ENCODE measurements around the gene GON4L. TPM values are rescaled to one million over a fixed set of nuclear protein-coding genes. Genes with fewer than 3 reads are reported as not detected.
A peak's percentile ranks its signal among the peaks of the same experiment; 100 is the strongest.
"Not testable (repeated sequence)": the region's sequence is repeated elsewhere in the genome, so short reads cannot be mapped to it uniquely, and the experiment has no call there.

Gene GON4L, protein sequence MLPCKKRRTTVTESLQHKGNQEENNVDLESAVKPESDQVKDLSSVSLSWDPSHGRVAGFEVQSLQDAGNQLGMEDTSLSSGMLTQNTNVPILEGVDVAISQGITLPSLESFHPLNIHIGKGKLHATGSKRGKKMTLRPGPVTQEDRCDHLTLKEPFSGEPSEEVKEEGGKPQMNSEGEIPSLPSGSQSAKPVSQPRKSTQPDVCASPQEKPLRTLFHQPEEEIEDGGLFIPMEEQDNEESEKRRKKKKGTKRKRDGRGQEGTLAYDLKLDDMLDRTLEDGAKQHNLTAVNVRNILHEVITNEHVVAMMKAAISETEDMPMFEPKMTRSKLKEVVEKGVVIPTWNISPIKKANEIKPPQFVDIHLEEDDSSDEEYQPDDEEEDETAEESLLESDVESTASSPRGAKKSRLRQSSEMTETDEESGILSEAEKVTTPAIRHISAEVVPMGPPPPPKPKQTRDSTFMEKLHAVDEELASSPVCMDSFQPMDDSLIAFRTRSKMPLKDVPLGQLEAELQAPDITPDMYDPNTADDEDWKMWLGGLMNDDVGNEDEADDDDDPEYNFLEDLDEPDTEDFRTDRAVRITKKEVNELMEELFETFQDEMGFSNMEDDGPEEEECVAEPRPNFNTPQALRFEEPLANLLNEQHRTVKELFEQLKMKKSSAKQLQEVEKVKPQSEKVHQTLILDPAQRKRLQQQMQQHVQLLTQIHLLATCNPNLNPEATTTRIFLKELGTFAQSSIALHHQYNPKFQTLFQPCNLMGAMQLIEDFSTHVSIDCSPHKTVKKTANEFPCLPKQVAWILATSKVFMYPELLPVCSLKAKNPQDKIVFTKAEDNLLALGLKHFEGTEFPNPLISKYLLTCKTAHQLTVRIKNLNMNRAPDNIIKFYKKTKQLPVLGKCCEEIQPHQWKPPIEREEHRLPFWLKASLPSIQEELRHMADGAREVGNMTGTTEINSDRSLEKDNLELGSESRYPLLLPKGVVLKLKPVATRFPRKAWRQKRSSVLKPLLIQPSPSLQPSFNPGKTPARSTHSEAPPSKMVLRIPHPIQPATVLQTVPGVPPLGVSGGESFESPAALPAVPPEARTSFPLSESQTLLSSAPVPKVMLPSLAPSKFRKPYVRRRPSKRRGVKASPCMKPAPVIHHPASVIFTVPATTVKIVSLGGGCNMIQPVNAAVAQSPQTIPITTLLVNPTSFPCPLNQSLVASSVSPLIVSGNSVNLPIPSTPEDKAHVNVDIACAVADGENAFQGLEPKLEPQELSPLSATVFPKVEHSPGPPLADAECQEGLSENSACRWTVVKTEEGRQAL (N-terminal part only)
- 44.5 TPM for total RNA-seq

DNA sequence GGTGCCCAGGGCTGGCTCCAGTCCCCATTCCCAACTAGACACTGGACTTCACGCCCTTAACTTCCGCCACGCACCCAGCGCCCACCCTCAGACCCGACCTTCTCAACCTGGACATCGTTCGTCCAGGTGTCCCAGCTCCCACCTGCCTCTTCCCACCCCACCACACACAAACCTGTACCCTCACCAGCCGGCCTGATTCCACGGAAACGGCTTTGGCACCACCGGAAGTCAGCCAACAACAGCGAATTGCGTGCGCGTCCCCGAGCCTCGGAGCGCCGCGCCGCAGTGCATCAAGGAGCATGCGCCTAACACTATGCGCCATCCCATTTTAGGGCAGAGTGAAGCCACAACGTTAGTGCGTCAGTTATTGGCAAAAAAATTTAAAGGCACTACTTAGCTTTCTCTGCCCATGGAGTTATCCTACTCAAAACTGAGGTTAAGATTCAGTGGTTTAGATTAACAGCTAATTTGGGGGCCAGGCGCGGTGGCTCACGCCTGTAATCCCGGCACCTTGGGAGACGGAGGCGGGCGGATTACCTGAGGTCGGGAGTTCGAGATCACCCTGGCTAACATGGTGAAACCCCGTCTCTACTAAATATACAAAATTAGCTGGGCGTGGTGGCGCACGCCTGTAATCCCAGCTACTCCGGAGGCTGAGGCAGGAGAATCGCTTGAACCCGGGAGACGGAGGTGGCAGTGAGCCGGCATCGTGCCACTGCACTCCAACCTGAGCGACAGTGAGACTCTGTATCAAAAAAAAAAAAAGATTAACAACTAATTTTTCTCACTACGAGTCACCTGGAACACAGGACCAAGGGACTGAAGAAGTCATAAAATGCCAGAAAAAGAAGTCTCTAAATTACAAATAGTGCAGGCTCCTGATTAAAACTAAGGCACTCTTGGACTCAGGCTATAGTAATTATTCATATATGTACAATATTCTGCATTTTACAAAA, at the start of gene GON4L:
Gene GON4L, minus strand, starts transcription at position 240 of the 956 bp plus-strand sequence. CDS start 3,434 bp downstream, outside the sequence.
- peak; percentile 92 for DNase-seq (ENCODE audit: low spot score)

DNA sequence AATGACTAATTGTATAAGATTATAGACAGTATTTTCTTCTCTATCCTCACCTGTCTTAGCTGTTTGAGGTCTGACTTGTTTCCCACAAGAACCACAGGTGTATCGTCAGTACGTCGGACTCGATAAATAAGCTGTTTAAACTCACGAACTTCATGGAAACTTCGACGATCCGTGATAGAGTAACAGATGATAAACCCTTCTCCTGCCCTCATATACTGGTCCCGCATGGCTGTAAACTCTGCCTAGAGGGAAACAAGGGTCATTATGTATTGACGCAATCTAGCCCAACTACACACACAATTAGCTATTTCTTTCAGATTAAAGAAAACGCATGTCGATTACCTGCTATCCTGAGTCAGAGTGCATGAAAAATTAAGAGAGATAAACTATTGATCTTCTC, 47.2 kb upstream of the GON4L start:
- DNase-seq (ENCODE audit: low spot score), result no peak

DNA sequence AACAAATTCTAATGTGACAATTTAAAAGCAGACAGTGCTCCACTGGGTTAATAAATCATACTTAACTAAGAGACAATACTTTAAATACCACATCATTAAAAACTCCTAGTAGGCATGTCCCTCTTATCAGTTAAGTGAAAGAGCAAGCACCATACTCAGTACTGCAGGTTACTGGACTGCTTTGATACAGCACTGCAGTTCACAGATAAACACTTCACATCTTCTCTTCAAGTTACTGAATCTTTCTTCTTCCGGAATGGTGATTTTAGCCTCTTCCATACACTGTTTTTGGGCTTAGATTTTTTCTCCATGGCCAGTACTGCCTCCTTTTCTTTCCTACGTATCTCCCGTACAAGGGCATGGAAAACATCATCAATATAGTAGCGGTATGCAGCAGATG, 43.1 kb upstream of the GON4L start:
- no peak for DNase-seq (ENCODE audit: low spot score)

DNA sequence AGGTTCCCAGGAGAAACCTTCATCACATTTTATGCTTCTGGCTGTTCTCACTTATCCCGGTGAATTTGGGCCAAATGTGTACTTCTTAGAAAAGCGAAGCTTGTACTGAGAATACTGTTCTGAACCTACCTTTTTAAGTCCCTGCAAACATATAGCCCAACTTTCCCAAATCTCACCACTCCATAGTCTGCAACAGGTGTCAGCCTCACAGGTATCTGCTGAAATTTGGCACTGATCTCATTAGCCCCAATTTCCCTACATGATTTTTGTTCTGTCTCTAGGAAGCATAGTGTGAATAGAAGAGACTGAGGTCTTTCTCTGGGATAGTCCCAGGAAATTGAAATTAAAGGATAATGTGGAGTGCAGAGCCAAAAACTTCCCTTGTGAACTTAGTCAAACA, 42.7 kb upstream of the GON4L start:
- DNase-seq (ENCODE audit: low spot score), result no peak

DNA sequence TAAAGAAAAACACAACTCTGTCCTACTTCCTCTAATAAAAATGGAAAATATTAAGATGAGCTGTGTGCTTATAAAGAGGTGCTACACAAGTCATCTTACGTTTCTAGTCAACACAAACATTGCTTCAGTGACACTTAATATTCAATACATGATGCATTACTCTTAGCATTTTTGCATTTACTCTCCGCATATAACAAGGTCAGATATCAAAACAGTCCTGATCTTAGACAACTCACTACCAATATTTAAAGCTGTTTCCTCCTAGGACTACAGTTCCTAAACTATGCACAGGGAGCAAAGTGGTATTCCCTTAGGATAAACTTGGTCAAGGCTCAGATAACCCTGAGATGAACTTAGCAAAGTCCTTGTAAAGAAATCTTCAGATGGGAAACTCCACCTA, 41.9 kb upstream of the GON4L start:
- DNase-seq (ENCODE audit: low spot score), result no peak

DNA sequence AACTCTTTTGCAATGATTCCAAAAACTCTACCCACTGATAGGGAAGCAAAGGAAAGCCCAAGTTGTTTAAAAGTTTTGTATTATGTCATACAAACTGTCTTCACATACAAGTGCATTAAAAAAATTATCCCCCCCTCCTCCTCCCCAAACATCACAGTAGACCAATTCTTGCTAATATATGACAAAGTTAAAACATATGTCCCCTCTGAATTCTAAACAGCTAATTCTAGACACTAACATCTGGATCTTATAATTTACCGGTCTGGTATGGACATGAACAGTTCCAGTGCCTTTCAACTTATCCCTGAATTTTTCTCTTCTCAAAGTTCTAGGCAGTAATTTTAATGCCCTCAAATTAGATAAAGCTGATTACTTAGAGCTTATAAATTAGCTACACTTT, 40.7 kb upstream of the GON4L start:
- DNase-seq (ENCODE audit: low spot score), result no peak

DNA sequence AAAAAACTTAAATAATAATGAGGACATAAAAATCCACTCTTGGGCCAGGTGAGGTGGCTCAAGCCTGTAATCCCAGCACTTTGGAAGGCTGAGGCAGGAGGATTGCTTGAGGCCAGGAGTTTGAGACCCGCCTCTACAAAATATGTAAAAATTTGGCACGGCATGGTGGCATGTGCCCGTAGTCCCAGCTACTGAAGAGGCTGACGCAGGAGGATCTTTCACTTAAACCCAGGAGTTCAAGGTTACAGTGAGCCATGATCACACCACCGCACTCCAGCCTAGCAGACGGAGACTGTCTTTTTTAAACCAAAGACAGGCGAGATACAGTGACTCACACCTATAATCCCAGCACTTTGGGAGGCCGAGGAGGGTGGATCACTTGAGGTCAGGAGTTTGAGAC, 39.5 kb upstream of the GON4L start:
- not testable (repeated sequence) for DNase-seq (ENCODE audit: low spot score)

DNA sequence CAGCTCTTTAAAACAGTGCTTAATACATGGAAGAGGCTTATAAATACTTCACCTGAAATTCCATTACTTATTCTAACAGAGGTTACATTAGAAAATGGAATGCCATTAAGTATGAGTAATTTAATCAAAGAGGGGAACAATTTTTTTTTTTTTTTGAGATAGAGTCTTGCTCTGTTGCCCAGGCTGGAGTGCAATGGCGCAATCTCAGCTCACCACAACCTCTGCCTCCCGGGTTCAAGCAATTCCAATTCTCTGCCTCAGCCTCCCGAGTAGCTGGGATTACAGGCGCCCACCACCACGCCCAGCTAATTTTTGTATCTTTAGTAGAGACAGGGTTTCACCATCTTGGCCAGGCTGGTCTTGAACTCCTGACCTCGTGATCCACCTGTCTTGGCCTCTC, 38.6 kb upstream of the GON4L start:
- DNase-seq (ENCODE audit: low spot score), result not testable (repeated sequence)

DNA sequence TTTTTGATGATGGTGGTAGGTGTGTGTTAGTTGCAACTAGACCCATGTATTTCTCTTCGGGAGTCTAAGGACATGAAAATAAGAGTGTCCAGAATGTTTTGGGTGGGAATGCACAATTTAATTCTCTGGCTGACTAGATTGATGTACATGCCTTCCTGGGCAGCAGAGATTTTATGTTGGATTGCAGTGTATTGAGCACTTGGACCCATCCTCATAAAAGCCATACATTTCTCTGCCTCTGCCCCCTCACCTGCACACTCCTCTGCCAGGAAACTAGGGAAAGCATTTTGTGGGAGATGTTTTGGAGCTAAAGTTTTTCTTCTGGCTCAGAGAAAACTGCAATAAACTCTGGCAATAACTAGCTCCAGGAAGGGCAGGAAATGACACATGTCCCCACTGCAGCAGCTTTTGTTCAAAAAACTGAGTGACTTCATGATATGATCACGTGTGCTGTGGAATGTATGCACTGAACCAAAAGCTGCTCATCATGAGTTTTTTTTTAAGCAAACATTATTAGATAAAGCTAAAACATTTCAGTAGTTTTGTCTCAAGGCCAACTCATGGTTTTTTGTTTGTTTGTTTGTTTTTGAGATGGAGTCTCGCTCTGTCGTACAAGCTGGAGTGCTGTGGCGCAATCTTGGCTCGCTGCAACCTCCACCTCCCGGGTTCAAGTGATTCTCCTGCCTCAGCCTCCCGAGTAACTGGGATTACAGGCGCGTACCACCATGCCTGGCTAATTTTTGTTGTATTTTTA, 36.6 kb upstream of the GON4L start:
- no peak for DNase-seq (ENCODE audit: low spot score)

DNA sequence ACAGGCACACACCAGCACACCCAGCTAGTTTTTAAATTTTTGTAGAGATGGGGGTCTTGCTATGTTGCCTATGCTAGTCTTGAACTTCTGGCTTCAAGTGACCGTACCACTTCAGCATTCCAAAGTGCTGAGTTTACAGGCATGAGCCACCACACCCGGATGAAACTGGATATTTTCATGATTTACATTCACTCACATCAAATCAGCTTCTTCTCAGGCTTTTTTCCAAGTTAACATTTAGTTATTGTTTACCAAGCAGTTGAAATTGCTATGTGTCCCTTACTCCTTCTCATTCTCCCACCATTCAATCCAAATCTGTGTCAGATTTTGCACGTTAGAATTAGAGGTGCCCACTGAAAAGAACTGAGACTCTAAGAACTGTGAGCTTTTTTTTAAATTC, 35.8 kb upstream of the GON4L start:
- DNase-seq (ENCODE audit: low spot score), result no peak

DNA sequence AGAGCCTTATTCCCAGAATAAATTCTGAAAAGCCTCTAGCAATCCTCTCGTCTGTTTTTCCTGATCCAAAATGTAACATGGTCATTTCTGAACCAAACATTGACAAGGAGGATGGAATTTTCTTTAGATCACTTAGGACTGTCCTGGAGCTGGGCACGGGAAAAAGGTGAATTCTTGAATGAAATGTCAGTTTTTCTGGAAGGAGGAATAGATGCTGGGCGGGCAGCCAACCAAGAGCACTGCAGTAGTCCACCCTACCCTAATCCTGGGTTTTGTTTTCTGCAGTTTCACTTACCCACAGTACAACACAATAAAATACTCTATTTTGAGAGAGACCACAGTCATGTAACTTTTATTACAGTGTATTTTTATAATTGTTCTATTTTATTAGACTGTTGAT, 33.2 kb upstream of the GON4L start:
- no peak for DNase-seq (ENCODE audit: low spot score)

DNA sequence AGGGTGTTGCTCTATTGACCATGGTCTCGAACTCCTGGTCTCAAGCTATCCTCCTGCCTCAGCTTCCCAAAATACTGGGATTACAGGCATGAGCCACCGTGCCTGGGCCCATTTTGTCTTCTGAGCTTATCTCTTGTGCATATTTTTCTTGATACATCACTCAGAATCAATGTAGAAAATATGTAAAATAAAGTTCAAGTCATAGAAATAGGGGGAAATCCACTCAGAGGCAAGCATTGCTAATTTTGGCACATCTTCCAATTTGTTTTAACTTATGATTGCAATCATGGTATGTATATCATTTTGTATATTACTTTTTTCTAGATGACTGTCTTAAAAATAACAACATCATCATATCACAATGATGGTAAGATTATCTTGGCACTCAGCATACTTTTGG, 32.6 kb upstream of the GON4L start:
- no peak for DNase-seq (ENCODE audit: low spot score)

DNA sequence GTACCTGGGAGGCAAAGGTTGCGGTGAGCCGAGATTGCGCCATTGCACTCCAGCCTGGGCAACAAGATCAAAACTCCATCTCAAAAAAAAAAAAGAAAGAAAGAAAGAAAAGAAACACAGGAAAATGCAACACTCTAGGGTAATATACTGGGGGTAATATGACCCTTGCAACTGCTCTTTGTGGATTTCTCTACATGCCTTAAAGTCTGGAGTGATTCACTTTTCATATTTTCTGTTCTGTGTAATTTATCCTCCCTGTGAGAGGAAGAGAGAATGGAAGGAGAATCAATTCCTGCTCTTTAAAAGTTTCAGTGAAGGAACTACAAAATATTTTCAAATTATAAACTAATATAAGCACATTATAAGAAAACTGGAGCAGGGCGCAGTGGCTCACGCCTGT, 31.5 kb upstream of the GON4L start:
- DNase-seq (ENCODE audit: low spot score), result no peak

DNA sequence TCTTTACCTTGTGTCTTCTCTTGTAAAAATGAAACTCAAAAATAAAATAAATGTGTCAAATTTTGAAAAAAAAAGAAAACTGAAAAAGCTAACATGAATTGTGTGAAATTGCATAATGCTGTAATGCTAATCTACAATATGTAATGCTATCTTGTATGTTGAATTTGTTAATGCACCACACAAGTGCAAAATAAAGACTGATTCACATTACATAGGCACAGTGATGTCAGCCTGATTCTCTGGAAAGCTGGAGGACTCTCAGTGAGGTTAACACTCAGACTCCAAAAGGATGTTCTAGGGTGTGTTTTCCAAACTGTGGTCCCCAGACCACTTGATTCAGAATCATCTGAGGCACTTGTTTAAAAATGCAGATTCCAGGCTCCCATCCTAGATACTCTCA, 28.0 kb upstream of the GON4L start:
- no peak for DNase-seq (ENCODE audit: low spot score)

DNA sequence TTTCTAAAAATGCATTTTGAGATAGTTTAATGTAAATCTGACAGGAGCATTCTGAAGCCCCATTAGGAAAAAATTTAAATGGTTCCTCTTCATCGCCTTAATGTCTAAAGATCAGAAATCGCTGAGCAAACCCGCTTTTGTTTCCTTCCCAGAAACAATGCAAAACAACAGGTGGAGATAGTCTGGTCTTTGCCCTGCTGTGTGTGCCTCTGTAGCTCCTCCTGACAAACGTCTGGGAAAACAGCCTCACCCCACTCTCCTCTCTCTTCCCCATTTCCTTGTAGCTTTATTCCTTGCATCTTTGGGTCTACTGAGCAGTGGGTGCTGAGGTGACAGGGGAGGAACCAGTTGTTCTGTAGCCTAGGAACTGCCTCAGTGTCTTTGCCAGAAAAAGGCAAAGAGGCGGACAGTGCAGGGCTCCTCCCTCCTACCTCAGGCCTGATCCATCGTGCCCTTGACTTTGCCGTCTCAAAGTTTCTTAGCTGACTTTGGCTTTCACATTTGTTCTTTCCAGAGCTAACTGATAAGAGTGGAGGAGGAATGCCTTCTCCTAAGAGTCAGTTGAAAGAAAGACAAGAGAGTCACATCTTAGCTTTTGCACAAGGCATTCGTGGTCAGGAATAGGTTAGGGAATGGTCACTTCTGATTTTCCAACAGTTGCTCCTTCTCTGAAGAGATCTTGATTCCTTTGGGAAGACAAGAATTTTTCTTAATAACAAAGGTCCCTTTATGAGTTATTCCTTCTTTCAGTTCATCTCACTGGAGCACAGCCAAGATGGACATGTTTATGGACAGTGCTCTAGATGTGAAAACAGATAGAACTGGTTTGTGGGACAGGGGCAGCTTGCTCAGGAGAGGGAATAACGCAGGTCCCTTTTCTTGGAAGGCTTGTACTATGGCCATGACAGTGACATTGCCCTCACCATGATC, 27.3 kb upstream of the GON4L start:
- DNase-seq (ENCODE audit: low spot score), result peak; percentile 10

DNA sequence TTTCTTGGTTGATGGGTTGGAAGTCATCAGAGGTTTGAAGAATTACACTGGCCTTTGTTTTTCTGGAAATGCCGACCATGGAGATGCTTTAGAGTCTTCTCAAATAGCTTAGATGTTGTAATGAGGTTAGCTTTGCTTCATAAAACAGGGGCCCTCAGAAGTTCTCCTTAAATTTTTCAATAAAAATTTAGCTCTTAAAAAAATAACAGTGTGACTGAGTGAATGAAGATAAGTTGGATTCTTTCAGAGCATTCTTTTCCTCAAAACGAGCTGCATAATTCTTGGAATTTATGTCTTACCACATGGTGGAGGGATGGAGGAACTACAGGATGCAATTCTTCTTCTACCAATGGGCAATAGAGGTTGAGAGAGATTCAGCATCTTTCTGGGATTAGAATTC, 25.8 kb upstream of the GON4L start:
- DNase-seq (ENCODE audit: low spot score), result no peak

DNA sequence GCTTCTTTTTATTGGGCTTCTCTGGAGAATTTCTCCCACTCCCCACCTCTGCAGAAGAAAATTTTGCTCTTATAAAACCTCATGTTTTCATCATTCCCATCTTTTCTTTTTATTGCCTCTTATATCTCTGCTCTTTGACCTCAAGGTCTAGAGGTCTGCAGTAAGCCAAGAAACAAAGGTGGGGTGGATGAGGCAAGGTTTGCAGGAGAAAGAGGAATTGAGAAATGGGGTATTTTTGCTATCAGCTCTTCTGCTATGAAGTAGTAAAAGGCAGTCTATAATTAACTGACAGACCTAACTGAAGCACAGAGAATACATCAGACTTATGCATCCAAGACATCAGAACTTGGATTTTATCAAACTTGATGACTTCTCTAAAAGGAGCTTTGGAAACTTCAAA, 25.2 kb upstream of the GON4L start:
- no peak for DNase-seq (ENCODE audit: low spot score)

DNA sequence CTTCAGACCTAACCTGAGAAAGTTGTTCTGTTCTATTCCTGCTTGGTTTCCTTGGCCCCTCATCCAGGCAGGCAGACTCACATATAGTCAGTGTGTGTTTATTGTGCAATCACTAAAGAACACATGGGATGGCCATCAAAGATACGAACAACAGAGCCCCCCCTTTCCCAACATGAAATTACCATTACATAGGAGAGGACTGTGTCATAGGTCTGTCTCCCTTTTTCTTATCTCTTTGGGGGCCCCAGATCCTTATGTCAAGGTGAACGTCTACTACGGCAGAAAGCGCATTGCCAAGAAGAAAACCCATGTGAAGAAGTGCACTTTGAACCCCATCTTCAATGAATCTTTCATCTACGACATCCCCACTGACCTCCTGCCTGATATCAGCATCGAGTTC, 23.9 kb upstream of the GON4L start:
- DNase-seq (ENCODE audit: low spot score), result no peak

DNA sequence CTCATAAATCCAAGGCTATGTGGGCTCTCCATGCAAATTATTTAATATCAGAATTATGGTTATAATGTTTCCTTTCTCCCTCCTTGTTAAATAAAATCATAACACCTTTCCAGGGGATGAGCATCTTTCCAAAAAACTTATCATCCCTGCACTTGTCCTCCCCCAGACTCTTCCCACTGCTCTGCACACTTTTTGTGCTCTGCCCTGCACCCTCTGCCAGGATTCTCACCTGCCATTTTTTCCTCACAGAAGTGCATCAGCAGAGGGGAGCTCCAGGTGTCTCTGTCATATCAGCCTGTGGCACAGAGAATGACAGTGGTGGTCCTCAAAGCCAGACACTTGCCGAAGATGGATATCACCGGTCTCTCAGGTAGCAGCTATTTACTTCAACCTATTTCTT, 23.2 kb upstream of the GON4L start:
- DNase-seq (ENCODE audit: low spot score), result no peak

Data from mucosa of gallbladder (tissue), 1 donor.